ENCODE data around the gene PRR29. TPM values are rescaled to one million over a fixed set of nuclear protein-coding genes. Genes with fewer than 3 reads are reported as not detected.
"Not testable (repeated sequence)": the region's sequence is repeated elsewhere in the genome, so short reads cannot be mapped to it uniquely, and the experiment has no call there.

Gene PRR29
- total RNA-seq, 3 donors from 2014 or later (not counting 1 experiment from before 2014, with no cell fraction given) = 0.92 to 1.6 (median 1.6) TPM

GRCh38 chr17:64006361-64007088 is 8.4 kb downstream of the PRR29 start:
- no peaks in the 10 kb centered on the region for H3K27me3 ChIP-seq (ENCODE audit: control insufficient read depth, insufficient read depth, low read length)
- H3K27me3 Mint-ChIP-seq (ENCODE audit: low read depth in 2 of 2) = no peaks in the 10 kb centered on the region
- peaks cover 61% of the 10 kb centered on the region for H3K36me3 ChIP-seq (ENCODE audit: control insufficient read depth, insufficient read depth, low read length)
- WGBS (ENCODE audit: insufficient coverage) = 77% methylated on average over 13 of the region's 13 CpGs
- no peak for TF ChIP-seq CTCF (IDR thresholded peaks at IDR 0.05)
- no peak overlapping the region for H3K27ac ChIP-seq (ENCODE audit: low read length)
- intact Hi-C loops (cut with micrococcal nuclease) = no loop called here
- no peak for DNase-seq
- H3K4me3 Mint-ChIP-seq = no peak overlapping the region
- peak overlapping the region; percentile 63 to 67 for H3K27ac Mint-ChIP-seq
- peaks cover 42% of the 10 kb centered on the region for H3K4me1 ChIP-seq (ENCODE audit: control insufficient read depth, insufficient read depth, low read length)
- ATAC-seq = no peak
- H3K9me3 ChIP-seq (ENCODE audit: control insufficient read depth, insufficient read depth, low read length) = no peaks in the 10 kb centered on the region
- no peak overlapping the region for H3K4me3 ChIP-seq (ENCODE audit: low read length)
- no peaks in the 10 kb centered on the region for H3K36me3 Mint-ChIP-seq
- H3K9me3 Mint-ChIP-seq = no peaks in the 10 kb centered on the region
- peaks cover 41 to 47% of the 10 kb centered on the region in 2 donors for H3K4me1 Mint-ChIP-seq

- peaks cover 47 to 53% of the 10 kb centered on the region in 2 donors for H3K4me1 Mint-ChIP-seq
- H3K36me3 Mint-ChIP-seq; H3K27me3 ChIP-seq (ENCODE audit: control insufficient read depth, insufficient read depth, low read length); intact Hi-C loops (cut with micrococcal nuclease); H3K9me3 ChIP-seq (ENCODE audit: control insufficient read depth, insufficient read depth, low read length); H3K4me3 Mint-ChIP-seq; H3K9me3 Mint-ChIP-seq; DNase-seq; H3K27me3 Mint-ChIP-seq (ENCODE audit: low read depth in 2 of 2); H3K4me3 ChIP-seq (ENCODE audit: low read length); ATAC-seq; H3K27ac ChIP-seq (ENCODE audit: low read length): not testable (repeated sequence)
- Histone ChIP-seq H3K36me3 (ENCODE audit: control insufficient read depth, insufficient read depth, low read length) (peaks cover 57% of the 10 kb centered on the region), H3K4me1 (ENCODE audit: control insufficient read depth, insufficient read depth, low read length) (peaks cover 44% of the 10 kb centered on the region)
- H3K27ac Mint-ChIP-seq = peak overlapping the region; percentile 63 to 67
- WGBS (ENCODE audit: insufficient coverage) = 94% methylated on average over 5 of the region's 5 CpGs
Measured at GRCh38 chr17:64007089-64007837, 9.1 kb downstream of the PRR29 start.

GRCh38 chr17:64007838-64008282 is 9.7 kb downstream of the PRR29 start:
- Mint-ChIP-seq H3K4me3 (no peak overlapping the region), H3K27me3 (ENCODE audit: low read depth in 2 of 2) (no peaks in the 10 kb centered on the region), H3K9me3 (no peaks in the 10 kb centered on the region), H3K27ac (peak overlapping the region; percentile 63 to 67), H3K36me3 (no peaks in the 10 kb centered on the region), H3K4me1 (peaks cover 47 to 53% of the 10 kb centered on the region in 2 donors)
- Histone ChIP-seq H3K36me3 (ENCODE audit: control insufficient read depth, insufficient read depth, low read length) (peaks cover 52% of the 10 kb centered on the region), H3K4me1 (ENCODE audit: control insufficient read depth, insufficient read depth, low read length) (peaks cover 47% of the 10 kb centered on the region), H3K27ac (ENCODE audit: low read length) (no peak overlapping the region), H3K9me3 (ENCODE audit: control insufficient read depth, insufficient read depth, low read length) (no peaks in the 10 kb centered on the region), H3K4me3 (ENCODE audit: low read length) (no peak overlapping the region), H3K27me3 (ENCODE audit: control insufficient read depth, insufficient read depth, low read length) (no peaks in the 10 kb centered on the region)
- TF ChIP-seq CTCF (IDR thresholded peaks at IDR 0.05) = no peak
- DNase-seq (no peak), ATAC-seq (no peak)
- WGBS (ENCODE audit: insufficient coverage) = 97% methylated on average over 4 of the region's 5 CpGs
- intact Hi-C loops (cut with micrococcal nuclease) = no loop called here

GRCh38 chr17:64008346-64008745 is 10.2 kb downstream of the PRR29 start:
- Histone ChIP-seq H3K27me3 (ENCODE audit: control insufficient read depth, insufficient read depth, low read length) (no peaks in the 10 kb centered on the region), H3K4me1 (ENCODE audit: control insufficient read depth, insufficient read depth, low read length) (peaks cover 52% of the 10 kb centered on the region), H3K27ac (ENCODE audit: low read length) (no peak overlapping the region), H3K4me3 (ENCODE audit: low read length) (no peak overlapping the region), H3K9me3 (ENCODE audit: control insufficient read depth, insufficient read depth, low read length) (no peaks in the 10 kb centered on the region), H3K36me3 (ENCODE audit: control insufficient read depth, insufficient read depth, low read length) (peaks cover 47% of the 10 kb centered on the region)
- Mint-ChIP-seq H3K27ac (peak overlapping the region in 1 of 2 donors; percentile 63), H3K36me3 (no peaks in the 10 kb centered on the region), H3K4me3 (no peak overlapping the region), H3K27me3 (ENCODE audit: low read depth in 2 of 2) (no peaks in the 10 kb centered on the region), H3K4me1 (peaks cover 49 to 55% of the 10 kb centered on the region in 2 donors), H3K9me3 (no peaks in the 10 kb centered on the region)
- 95% methylated on average over 5 of the region's 5 CpGs for WGBS (ENCODE audit: insufficient coverage)
- ATAC-seq (no peak), DNase-seq (no peak)
- no peak for TF ChIP-seq CTCF (IDR thresholded peaks at IDR 0.05)
- intact Hi-C loops (cut with micrococcal nuclease) = no loop called here
